HepG2 (cell line): ENCODE results near the gene ELF1. TPM values are rescaled to one million over a fixed set of nuclear protein-coding genes. Genes with fewer than 3 reads are reported as not detected.

Experiments
- CBX5 ChIP-seq: sonication (generic); formaldehyde crosslinking; IDR thresholded peaks from 2 replicates; pipeline ENCODE4 v1.4.0; 2020; ENCODE audit warnings: missing genetic modification reagents, borderline replicate concordance
- FOXP4 ChIP-seq: sonication (generic); formaldehyde crosslinking; IDR thresholded peaks from 2 replicates; pipeline ENCODE4 v1.4.0; 2020; ENCODE audit warnings: missing genetic modification reagents
- GABPB1 ChIP-seq: IDR thresholded peaks from 2 replicates; pipeline ENCODE4 v1.6.1; 2016; ENCODE audit warnings: mild to moderate bottlenecking, missing genetic modification reagents, moderate library complexity, missing compliant biosample characterization
- IKZF5 ChIP-seq: IDR thresholded peaks from 2 replicates; pipeline ENCODE4 v1.6.1; 2018; ENCODE audit warnings: missing genetic modification reagents, mild to moderate bottlenecking, missing compliant biosample characterization
- LCORL ChIP-seq, 2 experiments: fragments of 450-650 bp in 1 of 2; sonication (generic) in 1 of 2; formaldehyde crosslinking in 1 of 2; IDR thresholded peaks; 2 replicates each; pipeline versions ENCODE4 v1.5.0 to v1.6.1; 2017 to 2020; ENCODE audit warnings: antibody characterized with exemption in 1 of 2, missing genetic modification reagents in 1 of 2
- THRA ChIP-seq: sonication (generic); formaldehyde crosslinking; IDR thresholded peaks from 2 replicates; pipeline ENCODE4 v1.4.0; 2020; ENCODE audit warnings: missing genetic modification reagents, borderline replicate concordance
- ZMYM3 ChIP-seq: sonication (generic); formaldehyde crosslinking; IDR thresholded peaks from 2 replicates; pipeline ENCODE4 v1.5.1; 2020; ENCODE audit warnings: mild to moderate bottlenecking, missing genetic modification reagents
- ZNF3 ChIP-seq: IDR thresholded peaks from 2 replicates; pipeline ENCODE4 v1.7.0; 2017; ENCODE audit warnings: inconsistent platforms
- ZNF383 ChIP-seq: sonication (generic); formaldehyde crosslinking; IDR thresholded peaks from 2 replicates; pipeline ENCODE4 v1.4.0; 2020; ENCODE audit warnings: missing genetic modification reagents, mild to moderate bottlenecking, borderline replicate concordance
- ZNF460 ChIP-seq: sonication (generic); formaldehyde crosslinking; IDR thresholded peaks from 2 replicates; pipeline ENCODE4 v1.5.1; 2020; ENCODE audit warnings: missing genetic modification reagents, mild to moderate bottlenecking, borderline replicate concordance
- ZNF652 ChIP-seq: IDR thresholded peaks from 2 replicates; pipeline ENCODE4 v1.6.1; 2016; ENCODE audit warnings: low read depth, borderline replicate concordance
- ZNF687 ChIP-seq: sonication (generic); formaldehyde crosslinking; IDR thresholded peaks from 2 replicates; pipeline ENCODE4 v1.5.1; 2020; ENCODE audit warnings: mild to moderate bottlenecking, missing genetic modification reagents, moderate library complexity
- polyA plus RNA-seq, 8 experiments: library from polyadenylated mRNA; depleted of rRNA in 3 of 8; stranded (reverse) in 7 of 8; unstranded in 1 of 8; fragments of >200 nt; fragmentation: Illumina TruSeq in 4 of 8; extraction: Trizol in 4 of 8; gene quantifications; 2 replicates each; pipeline versions ENCODE4 v1.2.1 to v1.2.3, GENCODE V29; 2011 to 2016; ENCODE audit warnings: low read depth in 4 of 8, missing spikeins in 1 of 8, mixed read lengths in 1 of 8; ENCODE audit not compliant: insufficient read depth in 1 of 8
- total RNA-seq, 5 experiments: library from RNA; depleted of rRNA; stranded (reverse); fragments of >200 nt; fragmentation: Illumina TruSeq; extraction: Trizol; gene quantifications; 2 replicates each; pipeline ENCODE4 v1.2.3, GENCODE V29; 2016; ENCODE audit warnings: low read depth in 1 of 5

Gene ELF1
- total and polyA plus RNA-seq, 2 of the 13 experiments (the other 11 are each of a cell fraction or from before 2014, with no cell fraction given), result 24.6 to 71.5 TPM

GRCh38 chr13:41058295-41059070 lies 39.4 kb upstream of the ELF1 start (continued):
- TF ChIP-seq ZNF652 (CRISPR knock-in tag), result no peak
- TF ChIP-seq ZNF3 (CRISPR knock-in tag), result no peak
- no peak for TF ChIP-seq ZNF383 (CRISPR knock-in tag)
- TF ChIP-seq ZMYM3 (CRISPR knock-in tag), result peak; percentile 57
- TF ChIP-seq ZNF460, result peak; percentile 42; the same call in 1 of the 2 replicates
- TF ChIP-seq CBX5 (CRISPR knock-in tag), result no peak
- peak; percentile 14; the same call in 1 of the 2 replicates for TF ChIP-seq THRA (CRISPR knock-in tag)
- 0 out of 2 replicates have a peak, but pooled peaks have one; percentile 12 for TF ChIP-seq GABPB1 (CRISPR knock-in tag)
- TF ChIP-seq IKZF5, result 0 out of 2 replicates have a peak, but pooled peaks have one; percentile 23
- peak; percentile 36 for TF ChIP-seq ZNF687 (CRISPR knock-in tag)
- no peak for TF ChIP-seq FOXP4
- no peak for TF ChIP-seq LCORL (IDR thresholded peaks at IDR 0.05)
- 0 out of 2 replicates have a peak, but pooled peaks have one; percentile 22 for TF ChIP-seq LCORL (CRISPR knock-in tag; IDR thresholded peaks at IDR 0.05)
